T-helper 1 cell (primary cell): ENCODE results near the gene TUBB8B.
"Not testable (repeated sequence)": the region's sequence is repeated elsewhere in the genome, so short reads cannot be mapped to it uniquely, and the experiment has no call there.

Experiments
- DNase-seq, 5 donors: peaks; one replicate each; pipeline ENCODE4 v3.0.0-alpha.2; 2012 to 2020
- total RNA-seq, 4 donors: gene quantifications; one replicate each; lab custom pipeline; 2026; lab: John Stamatoyannopoulos, UW

TUBB8B gene
- 0 to 0.30 (median 0) reads per million in 4 donors for total RNA-seq

- not testable (repeated sequence) for DNase-seq
Observed at GRCh38 chr18:49176-49665, at the start of gene TUBB8B. Gene TUBB8B (minus strand): TSS chr18:49615. CDS start chr18:49557, 58 bp downstream.

DNA sequence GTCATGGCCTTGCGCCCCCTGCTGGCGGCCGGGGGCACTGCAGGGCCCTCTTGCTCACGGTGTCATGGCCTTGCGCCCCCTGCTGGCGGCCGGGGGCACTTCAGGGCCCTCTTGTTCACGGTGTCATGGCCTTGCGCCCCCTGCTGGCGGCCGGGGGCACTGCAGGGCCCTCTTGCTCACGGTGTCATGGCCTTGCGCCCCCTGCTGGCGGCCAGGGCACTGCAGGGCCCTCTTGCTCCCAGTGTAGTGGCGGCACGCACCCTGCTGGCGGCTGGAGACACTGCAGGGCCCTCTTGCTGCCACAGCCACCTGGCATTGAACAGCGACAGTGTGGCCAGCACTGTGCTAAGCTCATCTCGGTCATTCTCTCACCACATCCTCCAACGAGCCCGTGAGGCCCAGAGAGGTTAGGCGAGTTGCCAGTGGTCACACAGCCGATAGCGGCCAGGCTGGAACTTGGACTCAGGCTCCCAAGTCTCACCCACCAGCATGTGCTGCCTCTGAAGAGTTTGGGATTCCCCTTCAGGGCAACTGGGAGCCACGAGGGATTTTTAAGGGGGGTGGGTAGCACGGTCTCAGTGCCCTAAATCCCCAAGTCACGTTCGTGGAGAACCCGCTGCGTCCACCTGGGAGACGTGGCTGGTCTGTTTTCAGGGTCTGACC is 48.0 kb upstream of the TUBB8B start:
- DNase-seq: not testable (repeated sequence)

DNA sequence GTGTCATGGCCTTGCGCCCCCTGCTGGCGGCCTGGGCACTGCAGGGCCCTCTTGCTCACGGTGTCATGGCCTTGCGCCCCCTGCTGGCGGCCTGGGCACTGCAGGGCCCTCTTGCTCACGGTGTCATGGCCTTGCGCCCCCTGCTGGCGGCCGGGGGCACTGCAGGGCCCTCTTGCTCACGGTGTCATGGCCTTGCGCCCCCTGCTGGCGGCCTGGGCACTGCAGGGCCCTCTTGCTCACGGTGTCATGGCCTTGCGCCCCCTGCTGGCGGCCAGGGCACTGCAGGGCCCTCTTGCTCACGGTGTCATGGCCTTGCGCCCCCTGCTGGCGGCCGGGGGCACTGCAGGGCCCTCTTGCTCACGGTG is 47.3 kb upstream of the TUBB8B start:
- not testable (repeated sequence) for DNase-seq

- peak in 2 of 5 donors; percentile 18 to 35 for DNase-seq
Observed at GRCh38 chr18:96101-96766, 46.8 kb upstream of the TUBB8B start.

- not testable (repeated sequence) for DNase-seq
Observed at GRCh38 chr18:95580-95979, 46.2 kb upstream of the TUBB8B start.

- not testable (repeated sequence) for DNase-seq
Observed at GRCh38 chr18:93897-94408, 44.5 kb upstream of the TUBB8B start.

GRCh38 chr18:91561-91960 is 42.1 kb upstream of the TUBB8B start:
- not testable (repeated sequence) for DNase-seq

DNA sequence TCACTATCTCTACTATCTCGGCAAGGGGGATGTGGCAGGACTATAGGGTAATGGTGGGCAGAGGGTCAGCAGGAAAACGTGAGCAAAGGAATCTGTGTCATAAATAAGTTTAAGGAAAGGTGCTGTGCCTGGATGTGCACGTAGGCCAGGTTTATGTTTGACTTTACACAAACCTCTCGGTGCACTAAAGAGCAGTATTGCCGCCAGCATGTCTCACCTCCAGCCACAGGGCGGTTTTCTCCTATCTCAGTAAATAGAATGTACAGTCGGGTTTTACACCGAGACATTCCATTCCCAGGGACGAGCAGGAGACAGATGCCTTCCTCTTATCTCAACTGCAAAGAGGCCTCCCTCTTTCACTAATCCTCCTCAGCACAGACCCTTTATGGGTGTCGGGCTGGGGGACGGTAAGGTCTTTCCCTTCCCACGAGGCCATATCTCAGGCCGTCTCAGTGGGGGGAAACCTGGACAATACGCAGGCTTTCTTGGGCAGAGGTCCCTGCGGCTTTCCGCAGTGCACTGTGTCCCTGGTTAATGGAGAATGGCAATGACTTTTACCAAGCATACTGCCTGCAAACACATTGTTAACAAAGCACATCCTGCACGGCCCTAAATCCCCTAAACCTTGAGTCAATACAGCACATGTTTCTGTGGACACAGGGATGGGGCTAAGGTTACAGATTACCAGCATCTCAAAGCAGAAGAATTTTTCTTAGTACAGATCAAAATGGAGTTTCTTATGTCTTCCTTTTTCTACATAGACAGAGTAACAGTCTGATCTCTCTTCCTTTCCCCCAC is 41.2 kb upstream of the TUBB8B start:
- DNase-seq: not testable (repeated sequence)

DNA sequence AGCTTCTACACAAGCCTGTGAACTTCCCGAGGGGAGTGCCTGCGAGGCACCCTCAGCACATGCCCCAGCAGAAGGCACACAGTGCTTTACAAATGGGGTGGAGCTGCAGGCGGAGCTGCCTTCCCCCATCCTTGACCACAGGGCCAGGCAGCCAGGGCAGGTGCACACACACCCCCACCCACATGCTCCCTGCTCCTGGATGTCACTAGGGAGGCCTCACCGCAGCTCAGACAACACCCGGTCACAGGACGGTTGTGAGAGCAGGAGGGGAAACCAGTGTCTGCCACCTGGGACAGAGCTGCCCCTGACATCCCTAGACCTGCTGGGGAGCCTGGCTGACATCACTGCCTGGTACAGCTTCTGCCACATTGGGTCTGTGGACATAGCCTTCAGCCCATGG is 39.7 kb upstream of the TUBB8B start:
- not testable (repeated sequence) for DNase-seq

- DNase-seq: not testable (repeated sequence)
Observed at GRCh38 chr18:84801-85200, 35.4 kb upstream of the TUBB8B start.

DNA sequence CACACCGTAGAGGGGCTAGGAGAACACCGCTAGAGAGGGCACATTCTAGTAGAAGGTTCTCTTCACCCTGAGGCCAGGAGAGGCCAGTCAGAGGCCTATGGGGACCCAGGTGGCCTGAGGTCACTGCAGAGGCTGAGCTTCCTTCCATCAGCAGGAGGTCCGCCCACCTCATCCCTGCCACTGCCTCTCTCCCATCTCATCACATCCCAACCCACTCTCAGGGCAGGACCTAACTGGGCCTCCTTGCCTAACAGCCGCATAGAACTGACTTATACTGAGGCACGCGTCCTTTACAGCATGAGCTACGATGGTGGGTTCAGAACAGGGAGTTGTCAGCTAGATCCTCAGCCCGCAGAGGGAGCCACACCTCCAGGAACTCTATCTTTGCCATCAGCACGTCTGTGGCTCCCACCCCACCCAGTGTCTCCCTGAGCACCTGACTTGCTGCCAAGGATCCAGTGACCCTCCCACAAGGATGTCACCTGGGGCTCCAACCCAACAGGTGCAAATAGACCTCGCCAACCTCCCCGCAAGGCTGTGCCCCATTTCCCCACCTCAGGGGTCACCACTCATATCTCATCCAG is 33.3 kb upstream of the TUBB8B start:
- not testable (repeated sequence) for DNase-seq

GRCh38 chr18:80881-81280 is 31.5 kb upstream of the TUBB8B start:
- not testable (repeated sequence) for DNase-seq

- DNase-seq: not testable (repeated sequence)
Observed at GRCh38 chr18:80202-80601, 30.8 kb upstream of the TUBB8B start.

GRCh38 chr18:75525-76160 is 26.2 kb upstream of the TUBB8B start:
- not testable (repeated sequence) for DNase-seq

- not testable (repeated sequence) for DNase-seq
Observed at GRCh38 chr18:73181-73777, 23.9 kb upstream of the TUBB8B start.

- DNase-seq: not testable (repeated sequence)
Observed at GRCh38 chr18:67701-68100, 18.3 kb upstream of the TUBB8B start.

DNA sequence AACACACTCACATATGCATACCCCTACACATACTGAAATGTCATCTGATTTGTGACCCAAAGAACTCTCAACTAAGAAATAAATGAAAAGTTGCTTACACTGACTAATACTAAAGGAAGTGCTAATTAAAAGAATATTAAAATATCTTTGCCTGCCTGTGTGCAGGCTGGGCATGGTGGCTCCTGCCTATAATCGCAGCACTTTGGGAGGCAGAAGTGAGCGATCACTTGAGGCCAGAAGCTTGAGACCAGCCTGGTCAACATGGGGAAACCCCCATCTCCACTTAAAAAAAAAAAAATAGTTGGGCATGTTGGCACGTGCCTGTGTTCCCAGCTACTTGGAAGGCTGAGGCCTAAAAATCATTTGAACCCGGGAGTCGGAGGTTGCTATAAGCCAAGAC is 14.9 kb upstream of the TUBB8B start:
- not testable (repeated sequence) for DNase-seq

DNA sequence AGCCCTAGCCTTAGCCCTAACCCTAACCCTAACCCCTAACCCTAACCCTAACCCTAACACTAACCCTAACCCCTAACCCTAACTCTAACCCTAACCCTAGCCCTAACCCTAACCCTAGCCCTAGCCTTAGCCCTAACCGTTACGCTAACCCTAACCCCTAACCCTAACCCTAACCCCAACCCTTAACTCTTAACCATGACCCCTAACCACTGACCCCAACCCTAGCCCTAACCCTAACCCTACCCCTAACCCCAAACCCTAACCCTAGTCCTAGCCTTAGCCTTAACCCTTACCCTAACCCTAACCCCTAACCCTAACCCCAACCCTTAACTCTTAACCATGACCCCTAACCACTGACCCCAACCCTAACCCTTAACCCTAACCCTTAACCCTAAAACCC is 14.2 kb upstream of the TUBB8B start:
- DNase-seq: not testable (repeated sequence)

- not testable (repeated sequence) for DNase-seq
Observed at GRCh38 chr18:54388-54787, 5.0 kb upstream of the TUBB8B start.

GRCh38 chr18:48696-49095 is 719 bp downstream of the TUBB8B start:
- not testable (repeated sequence) for DNase-seq

GRCh38 chr18:13177-13576 is 36.2 kb downstream of the TUBB8B start:
- not testable (repeated sequence) for DNase-seq

DNA sequence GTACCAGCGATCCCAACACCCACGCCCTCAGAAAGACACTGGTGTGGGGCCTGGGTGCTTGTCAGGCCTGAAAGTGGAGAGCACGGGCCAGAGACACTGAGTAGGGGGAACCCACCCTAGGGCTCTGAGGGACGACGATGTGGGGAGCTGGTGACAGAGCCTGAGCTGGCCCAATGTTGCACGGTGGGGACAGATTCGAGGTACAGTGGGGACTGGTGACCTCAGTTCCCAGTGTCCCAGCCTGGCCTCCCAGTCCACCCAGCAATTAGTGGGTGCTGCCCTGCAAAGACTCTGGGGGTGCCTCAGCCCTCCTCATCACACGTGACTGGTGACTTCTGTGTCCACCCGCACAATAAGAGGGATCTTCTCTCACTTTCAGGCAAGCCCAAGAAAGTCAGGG is 36.6 kb downstream of the TUBB8B start:
- DNase-seq: not testable (repeated sequence)
